HepG2 (cell line): Measurements from ENCODE around the gene RAPH1. TPM values are rescaled to one million over a fixed set of nuclear protein-coding genes. Genes with fewer than 3 reads are reported as not detected.

Experiments used
- ATAC-seq: fragments of 200-7000 bp; cut with Tn5 transposase; 3 replicates; pipeline ENCODE4 v1.9.1; 2020; ENCODE audit warnings: mild to moderate bottlenecking, moderate library complexity
- BruUV-seq: library from RNA; stranded (reverse); fragments of 400-500 nt; replicated peaks from 2 replicates; lab custom pipeline; 2021; lab: Mats Ljungman, UMichigan
- CTCF ChIA-PET: fragments of 300-600 bp; formaldehyde crosslinking; extraction: SDS; loops from one replicate; lab custom pipeline; 2021; ENCODE audit warnings: low total read pairs, inconsistent platforms, low intra/inter-chr PET ratio; lab: Yijun Ruan, JAX
- POLR2A ChIA-PET: fragments of 350-600 bp; sonication (Branson Sonifier 250); formaldehyde crosslinking; loops from one replicate; lab custom pipeline; 2020; ENCODE audit warnings: antibody characterized with exemption, inconsistent platforms; lab: Yijun Ruan, JAX
- DNase-seq: peaks from one replicate; pipeline ENCODE4 v3.0.0-alpha.2; 2015; ENCODE audit warnings: low spot score
- FAIRE-seq: peaks from 3 replicates; lab custom pipeline; 2011; peaks lifted over from hg19 to GRCh38; lab: Jason Lieb, UNC
- H2AFZ ChIP-seq: one replicate; pipeline ENCODE4 v1.6.1; 2011; ENCODE audit warnings: low read length, inconsistent platforms
- H3K27ac ChIP-seq: fragments of 300-600 bp; 3 replicates; pipeline ENCODE4 v1.8.0; 2011; ENCODE audit warnings: mixed run types, mild to moderate bottlenecking, mixed read lengths, low read length, inconsistent platforms; ENCODE audit not compliant: insufficient read depth; ENCODE audit errors: extremely low read length
- H3K27me3 ChIP-seq, 2 experiments: fragments of 200-600 bp in 1 of 2; 2 replicates in 1 of 2; 3 replicates in 1 of 2; pipeline versions ENCODE4 v1.6.0 to v1.8.0; 2011; ENCODE audit warnings: low read length in 2 of 2, mild to moderate bottlenecking in 2 of 2, moderate library complexity in 2 of 2, inconsistent platforms in 1 of 2; ENCODE audit not compliant: insufficient read depth in 2 of 2, control insufficient read depth in 1 of 2
- H3K36me3 ChIP-seq, 2 experiments: fragments of 200-600 bp in 1 of 2; replicated peaks in 1 of 2; 2 replicates in 1 of 2; 3 replicates in 1 of 2; pipeline versions ENCODE4 v1.5.1 to v1.8.0; 2011; ENCODE audit warnings: low read length in 2 of 2, inconsistent platforms in 1 of 2; ENCODE audit not compliant: insufficient read depth in 2 of 2, control insufficient read depth in 1 of 2
- H3K4me1 ChIP-seq: 2 replicates; pipeline ENCODE4 v1.5.1; 2012; ENCODE audit warnings: low read length, inconsistent platforms; ENCODE audit not compliant: insufficient read depth
- H3K4me2 ChIP-seq: 2 replicates; pipeline ENCODE4 v1.6.0; 2011; ENCODE audit warnings: low read depth, low read length, inconsistent platforms
- H3K4me3 ChIP-seq, 3 experiments: fragments of 200-600 bp in 1 of 3; sonication (generic), shearing (Covaris generic) in 1 of 3; replicated peaks in 1 of 3; 2 replicates each; pipeline ENCODE4 v1.5.1; 2011 to 2016; ENCODE audit warnings: low read length in 3 of 3, inconsistent platforms in 2 of 3, low read depth in 2 of 3, mild to moderate bottlenecking in 2 of 3, control low read depth in 1 of 3, mixed read lengths in 1 of 3; ENCODE audit not compliant: insufficient read depth in 1 of 3
- H3K79me2 ChIP-seq: one replicate; pipeline ENCODE4 v1.6.1; 2011; ENCODE audit warnings: low read length, inconsistent platforms; ENCODE audit not compliant: insufficient read depth
- H3K9ac ChIP-seq: 2 replicates; pipeline ENCODE4 v1.6.0; 2011; ENCODE audit warnings: mild to moderate bottlenecking, low read depth, low read length, inconsistent platforms; ENCODE audit not compliant: insufficient read depth
- H3K9me3 ChIP-seq: 2 replicates; pipeline ENCODE4 v1.5.1; 2012; ENCODE audit warnings: mild to moderate bottlenecking, low read length
- H4K20me1 ChIP-seq: 2 replicates; pipeline ENCODE4 v1.6.0; 2011; ENCODE audit warnings: inconsistent platforms, mild to moderate bottlenecking, low read length, moderate library complexity; ENCODE audit not compliant: insufficient read depth
- CEBPB ChIP-seq: IDR thresholded peaks from 2 replicates; pipeline ENCODE4 v1.6.1; 2011; ENCODE audit warnings: low read depth, low read length, improper control_type of control experiment, borderline replicate concordance
- CEBPG ChIP-seq: IDR thresholded peaks from 2 replicates; pipeline ENCODE4 v1.6.1; 2016
- GABPA ChIP-seq, 2 experiments: IDR thresholded peaks; 2 replicates each; pipeline ENCODE4 v1.6.1; 2011 to 2016; ENCODE audit warnings: low read depth in 2 of 2, low read length in 1 of 2, missing biosample characterization in 1 of 2, missing genetic modification characterization in 1 of 2
- KAT2B ChIP-seq: fragments of 150-350 bp; IDR thresholded peaks from 2 replicates; pipeline ENCODE4 v1.6.1; 2014; ENCODE audit warnings: low read depth, low read length, borderline replicate concordance
- KDM1A ChIP-seq: IDR thresholded peaks from 2 replicates; pipeline ENCODE4 v1.6.1; 2016; ENCODE audit warnings: missing compliant biosample characterization
- KLF16 ChIP-seq, 2 experiments: sonication (generic) in 1 of 2; formaldehyde crosslinking in 1 of 2; IDR thresholded peaks; 2 replicates each; pipeline versions ENCODE4 v1.6.1 to v1.8.0; 2016 to 2023; ENCODE audit warnings: missing genetic modification reagents in 2 of 2, missing compliant biosample characterization in 1 of 2
- MTF2 ChIP-seq: sonication (generic); formaldehyde crosslinking; IDR thresholded peaks from 2 replicates; pipeline ENCODE4 v1.5.0; 2020; ENCODE audit warnings: missing genetic modification reagents, borderline replicate concordance
- NCOA2 ChIP-seq: sonication (generic); formaldehyde crosslinking; IDR thresholded peaks from 2 replicates; pipeline ENCODE4 v1.8.0; 2022; ENCODE audit warnings: inconsistent platforms
- NFIB ChIP-seq: sonication (generic); formaldehyde crosslinking; IDR thresholded peaks from 2 replicates; pipeline ENCODE4 v1.9.0; 2021; ENCODE audit warnings: missing genetic modification reagents, mild to moderate bottlenecking, borderline replicate concordance
- RELA ChIP-seq: sonication (generic); formaldehyde crosslinking; IDR thresholded peaks from 2 replicates; pipeline ENCODE4 v1.4.0; 2020; ENCODE audit warnings: missing genetic modification reagents
- SP140L ChIP-seq: sonication (generic); formaldehyde crosslinking; IDR thresholded peaks from 2 replicates; pipeline ENCODE4 v1.4.0; 2020; ENCODE audit warnings: missing genetic modification reagents, borderline replicate concordance
- XRCC5 ChIP-seq: fragments of 200-400 bp; formaldehyde crosslinking; optimal IDR thresholded peaks from 2 replicates; pipeline ENCODE3; 2017; ENCODE audit warnings: mild to moderate bottlenecking, low read length
- ZNF124 ChIP-seq: sonication (generic); formaldehyde crosslinking; IDR thresholded peaks from 2 replicates; pipeline ENCODE4 v1.4.0; 2020; ENCODE audit warnings: missing genetic modification reagents
- ZNF510 ChIP-seq: sonication (generic); formaldehyde crosslinking; IDR thresholded peaks from 2 replicates; pipeline ENCODE4 v1.4.0; 2020; ENCODE audit warnings: low read depth, mild to moderate bottlenecking, missing genetic modification reagents
- ZNF567 ChIP-seq: sonication (generic); formaldehyde crosslinking; IDR thresholded peaks from 2 replicates; pipeline ENCODE4 v1.8.1; 2023; ENCODE audit warnings: mild to moderate bottlenecking, missing genetic modification reagents, borderline replicate concordance
- ZNF629 ChIP-seq: sonication (generic); formaldehyde crosslinking; conservative IDR thresholded peaks from 2 replicates; pipeline ENCODE4 v1.5.0; 2020; ENCODE audit warnings: missing genetic modification reagents
- WGBS: methylation state at CpG from one replicate; pipeline ENCODE4 v1.1.6; 2017; ENCODE audit warnings: low lambda C conversion rate; 5-methylcytosine and 5-hydroxymethylcytosine counted together
- in situ Hi-C: cut with HindIII; loops from 2 replicates; pipeline ENCODE4 v1.10.0; 2017; ENCODE audit warnings: low pct_unique_long_range_greater_than_20kb; ENCODE audit not compliant: extremely low pct_ligation_motif_present
- intact Hi-C: fragments of 100-400 bp; cut with micrococcal nuclease; formaldehyde crosslinking; loops from one replicate; pipeline ENCODE4 v1.10.0; 2022; ENCODE audit not compliant: unreplicated experiment
- polyA plus RNA-seq, 8 experiments: library from polyadenylated mRNA; depleted of rRNA in 3 of 8; stranded (reverse) in 7 of 8; unstranded in 1 of 8; fragments of >200 nt; fragmentation: Illumina TruSeq in 4 of 8; extraction: Trizol in 4 of 8; gene quantifications; 2 replicates each; pipeline versions ENCODE4 v1.2.1 to v1.2.3, GENCODE V29; 2011 to 2016; ENCODE audit warnings: low read depth in 4 of 8, missing spikeins in 1 of 8, mixed read lengths in 1 of 8; ENCODE audit not compliant: insufficient read depth in 1 of 8
- total RNA-seq, 5 experiments: library from RNA; depleted of rRNA; stranded (reverse); fragments of >200 nt; fragmentation: Illumina TruSeq; extraction: Trizol; gene quantifications; 2 replicates each; pipeline ENCODE4 v1.2.3, GENCODE V29; 2016; ENCODE audit warnings: low read depth in 1 of 5
- TF ChIP-seq, protein P1 (sequence below), 2 experiments: fragments of 450-650 bp in 1 of 2; sonication (generic) in 1 of 2; formaldehyde crosslinking; IDR thresholded peaks; 2 replicates each; pipeline versions ENCODE4 v1.5.0 to v1.8.0; 2020 to 2022; ENCODE audit warnings: mild to moderate bottlenecking in 1 of 2, missing genetic modification reagents in 1 of 2

Gene RAPH1
- total and polyA plus RNA-seq, 2 of the 13 experiments (the other 11 are each of a cell fraction or from before 2014, with no cell fraction given) = 5.3 to 6.7 TPM

DNA sequence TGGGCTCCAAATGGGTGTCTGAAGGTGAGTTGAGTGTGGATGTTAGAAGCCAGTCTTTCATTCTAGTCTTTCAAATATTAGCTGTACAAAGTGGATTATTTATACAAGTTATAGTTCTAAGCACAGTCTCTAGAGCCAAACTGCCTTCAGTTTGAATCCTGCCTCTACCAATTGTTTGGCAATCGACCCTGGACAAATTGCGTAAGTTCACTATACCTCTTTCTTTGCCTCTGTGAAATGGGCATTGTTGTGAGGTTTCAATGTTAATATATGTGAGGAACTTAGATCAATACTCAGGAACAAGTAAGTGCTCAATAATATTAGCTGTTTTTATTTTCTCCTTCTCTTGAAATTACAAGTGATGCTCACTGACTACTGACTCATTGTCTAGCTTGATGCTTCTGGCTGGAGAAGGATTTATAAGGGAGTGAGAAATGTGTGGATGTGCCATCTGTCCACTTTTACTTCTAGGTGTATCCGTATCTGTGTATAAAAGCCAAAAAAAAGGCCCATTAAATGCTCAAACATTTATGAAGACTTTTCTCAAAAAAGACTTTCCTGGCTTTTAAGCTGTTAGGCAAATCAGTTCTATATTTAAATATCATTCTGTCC lies 48.1 kb upstream of the RAPH1 start:
- no peak overlapping the region for H2AFZ ChIP-seq
- no peaks in the 10 kb centered on the region for H4K20me1 ChIP-seq
- no peak for ATAC-seq
- no peak overlapping the region for H3K4me2 ChIP-seq
- WGBS = 45% methylated on average over 3 of the region's 3 CpGs
- intact Hi-C loops = no loop called here
- no peak overlapping the region for H3K4me3 ChIP-seq
- no peaks in the 10 kb centered on the region for H3K36me3 ChIP-seq
- BruUV-seq = no TSS peak
- TF ChIP-seq CEBPG (CRISPR knock-in tag) = peak; percentile 62
- TF ChIP-seq ZNF629 (CRISPR knock-in tag) = peak; percentile 92
- TF ChIP-seq SP140L (CRISPR knock-in tag) = no peak
- TF ChIP-seq ZNF510 (CRISPR knock-in tag) = no peak
- TF ChIP-seq KDM1A (CRISPR knock-in tag) = peak; percentile 52; the same call in 1 of the 2 replicates
- peak; percentile 83; the same call in 1 of the 2 replicates for TF ChIP-seq CEBPB
- no peak for TF ChIP-seq ZNF124 (CRISPR knock-in tag)
- no peak for TF ChIP-seq GABPA (IDR thresholded peaks at IDR 0.05; ENCODE audit: low read depth, low read length)
- TF ChIP-seq GABPA (CRISPR knock-in tag; IDR thresholded peaks at IDR 0.05; ENCODE audit: low read depth) = no peak
- TF ChIP-seq, all 625 proteins: peak for 4
- ChIA-PET CTCF (no interaction called here), POLR2A (interaction anchor here (1.2 kb wide), 1 partner anchor 200 kb away, joined by 3 read pairs; no protein-coding TSS in a partner anchor)
- H3K4me1 ChIP-seq = peaks cover 35% of the 10 kb centered on the region
- no peaks in the 10 kb centered on the region for H3K79me2 ChIP-seq
- no peak overlapping the region for H3K27ac ChIP-seq
- no peak overlapping the region for H3K9ac ChIP-seq
- H3K9me3 ChIP-seq = no peaks in the 10 kb centered on the region
- no peak for FAIRE-seq
- no peaks in the 10 kb centered on the region for H3K27me3 ChIP-seq
- DNase-seq = no peak
- in situ Hi-C loops = no loop called here

DNA sequence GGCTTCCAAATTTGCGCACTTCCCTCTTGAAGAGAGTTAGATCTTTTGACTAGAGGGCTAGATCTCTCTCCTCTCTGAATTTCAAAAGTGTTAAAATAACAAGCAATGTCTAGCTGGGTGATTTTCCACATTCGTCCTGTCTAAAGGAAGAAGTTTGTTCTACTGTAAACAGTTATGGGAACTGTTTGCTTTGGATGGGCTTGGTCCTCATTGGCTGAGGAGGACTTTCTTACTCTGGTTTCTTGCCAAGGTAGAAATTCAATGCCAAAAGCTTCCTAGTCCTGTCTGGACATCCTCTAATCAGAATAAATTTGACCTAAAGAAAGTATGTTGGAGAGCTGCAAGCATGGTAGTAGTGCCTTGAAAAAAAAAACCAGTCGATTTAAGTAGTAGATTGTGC lies 47.4 kb upstream of the RAPH1 start:
- Histone ChIP-seq H3K4me1 (peaks cover 35% of the 10 kb centered on the region), H3K9ac (no peak overlapping the region), H4K20me1 (no peaks in the 10 kb centered on the region), H3K79me2 (no peaks in the 10 kb centered on the region), H3K4me2 (no peak overlapping the region), H3K27me3 (no peaks in the 10 kb centered on the region)
- DNase-seq (no peak), ATAC-seq (no peak), FAIRE-seq (peak; percentile 15)
- in situ Hi-C loops = no loop called here
- POLR2A ChIA-PET = no interaction called here
- WGBS = 35% methylated on average over 3 of the region's 3 CpGs
- CTCF ChIA-PET = no interaction called here
- intact Hi-C loops = no loop called here
- no TSS peak for BruUV-seq
- TF ChIP-seq XRCC5 = no peak
- TF ChIP-seq NFIB (CRISPR knock-in tag) = no peak
- no peak for TF ChIP-seq NCOA2 (CRISPR knock-in tag)
- no peak for TF ChIP-seq MTF2
- no peak for TF ChIP-seq KLF16 (CRISPR knock-in tag; IDR thresholded peaks at IDR 0.05)
- no peak for TF ChIP-seq ZNF567 (CRISPR knock-in tag)
- TF ChIP-seq, protein P1, sequence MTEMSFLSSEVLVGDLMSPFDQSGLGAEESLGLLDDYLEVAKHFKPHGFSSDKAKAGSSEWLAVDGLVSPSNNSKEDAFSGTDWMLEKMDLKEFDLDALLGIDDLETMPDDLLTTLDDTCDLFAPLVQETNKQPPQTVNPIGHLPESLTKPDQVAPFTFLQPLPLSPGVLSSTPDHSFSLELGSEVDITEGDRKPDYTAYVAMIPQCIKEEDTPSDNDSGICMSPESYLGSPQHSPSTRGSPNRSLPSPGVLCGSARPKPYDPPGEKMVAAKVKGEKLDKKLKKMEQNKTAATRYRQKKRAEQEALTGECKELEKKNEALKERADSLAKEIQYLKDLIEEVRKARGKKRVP (CRISPR knock-in tag; IDR thresholded peaks at IDR 0.05) = no peak
- TF ChIP-seq KAT2B = no peak
- no peak for TF ChIP-seq RELA (CRISPR knock-in tag)
- TF ChIP-seq, all 625 proteins: peak for 0
- H2AFZ ChIP-seq = peak overlapping the region; percentile 17
- no peak overlapping the region for H3K4me3 ChIP-seq
- no peaks in the 10 kb centered on the region for H3K36me3 ChIP-seq
- no peak overlapping the region for H3K27ac ChIP-seq
- H3K9me3 ChIP-seq = no peaks in the 10 kb centered on the region
